Spleen (tissue), 11 donors: Measurements from ENCODE around the gene CTNNA2. TPM values are rescaled to one million over a fixed set of nuclear protein-coding genes. Genes with fewer than 3 reads are reported as not detected.

Experiments used
- DNase-seq: peaks from one replicate; pipeline ENCODE4 v3.0.0-alpha.2; 2020
- H3K27ac ChIP-seq, 8 donors: fragments of 200-600 bp; sonication (generic) in 7 of 8; 1 replicate in 4 of 8; 2 replicates in 4 of 8; pipeline versions ENCODE4 v1.5.0 to v1.8.0; 2016 to 2021; ENCODE audit warnings: inconsistent platforms in 4 of 8, mild to moderate bottlenecking in 4 of 8, moderate library complexity in 1 of 8
- H3K27me3 ChIP-seq, 7 donors: fragments of 200-600 bp; sonication (generic) in 6 of 7; replicated peaks in 1 of 7; 1 replicate in 4 of 7; 2 replicates in 3 of 7; pipeline versions ENCODE4 v1.5.0 to v1.8.0; 2016 to 2021; ENCODE audit warnings: inconsistent platforms in 3 of 7, mild to moderate bottlenecking in 1 of 7
- H3K36me3 ChIP-seq, 6 donors: fragments of 200-600 bp; sonication (generic) in 5 of 6; 1 replicate in 4 of 6; 2 replicates in 2 of 6; pipeline versions ENCODE4 v1.5.0 to v1.8.0; 2016 to 2021; ENCODE audit warnings: inconsistent platforms in 2 of 6
- H3K4me1 ChIP-seq, 6 donors: fragments of 200-600 bp; sonication (generic) in 5 of 6; 1 replicate in 3 of 6; 2 replicates in 3 of 6; pipeline versions ENCODE4 v1.5.0 to v1.8.0; 2016 to 2021; ENCODE audit warnings: inconsistent platforms in 3 of 6
- H3K4me3 ChIP-seq, 8 donors: fragments of 200-600 bp; sonication (generic) in 7 of 8; 1 replicate in 4 of 8; 2 replicates in 4 of 8; pipeline versions ENCODE4 v1.5.0 to v1.8.0; 2016 to 2021; ENCODE audit warnings: inconsistent platforms in 4 of 8, mild to moderate bottlenecking in 4 of 8, moderate library complexity in 2 of 8
- H3K9me3 ChIP-seq, 8 donors: fragments of 200-600 bp; sonication (generic) in 7 of 8; 1 replicate in 4 of 8; 2 replicates in 4 of 8; pipeline versions ENCODE4 v1.5.0 to v1.8.0; 2016 to 2021; ENCODE audit warnings: inconsistent platforms in 4 of 8
- POLR2A ChIP-seq, 3 donors: fragments of 450-650 bp; IDR thresholded peaks; one replicate each; pipeline ENCODE4 v1.5.1; 2017; ENCODE audit warnings: antibody characterized with exemption in 3 of 3, mild to moderate bottlenecking in 1 of 3
- POLR2AphosphoS5 ChIP-seq, 3 donors: sonication (generic); formaldehyde crosslinking; IDR thresholded peaks; one replicate each; pipeline ENCODE4 v1.5.1; 2017; ENCODE audit warnings: antibody characterized with exemption in 3 of 3
- WGBS, 5 donors: extraction: QIAGEN DNeasy Blood & Tissue Kit in 3 of 5; methylation state at CpG; one replicate each; pipeline versions ENCODE4 v1.1.5 to v1.1.7; 2013 to 2018; 5-methylcytosine and 5-hydroxymethylcytosine counted together
- intact Hi-C: fragments of 100-400 bp; cut with DNase I; formaldehyde crosslinking; loops from one replicate; pipeline ENCODE4 v1.15.0; 2023; ENCODE audit warnings: low total_unique reads
- microRNA-seq, 3 donors: library from miRNA; unstranded; fragments of <30 nt; microRNA quantifications; one replicate each; pipeline versions ENCODE4 to v1.1.0, GENCODE V29; 2019 to 2020
- polyA plus RNA-seq, 3 donors: library from polyadenylated mRNA; stranded (reverse); fragments of 200-250 nt; gene quantifications; one replicate each; pipeline ENCODE4 v1.2.1, GENCODE V29; 2013
- small RNA-seq, 4 donors: library from RNA; depleted of rRNA; stranded (forward); fragments of <200 nt; gene quantifications; one replicate each; pipeline ENCODE3, GENCODE V24; 2016
- total RNA-seq, 7 donors: library from RNA; depleted of rRNA in 3 of 7; stranded (reverse); fragments of >200 nt in 3 of 7; fragmentation: NEBNext Ultra II Directional in 4 of 7; extraction: Animal tissue kit (Norgen Biotek cat#: 25700) in 4 of 7; gene quantifications; one replicate each; pipeline versions ENCODE4 v1.1.0 to v1.2.1, GENCODE V29; 2016 to 2021
- TF ChIP-seq, protein P1 (sequence below), 11 experiments: fragments of 200-600 bp in 7 of 11; fragments of 450-650 bp in 4 of 11; sonication (generic) in 4 of 11; IDR thresholded peaks in 8 of 11; conservative IDR thresholded peaks in 3 of 11; 1 replicate in 7 of 11; 2 replicates in 4 of 11; pipeline versions ENCODE4 v1.4.0 to v1.8.0; 2016 to 2021; ENCODE audit warnings: antibody characterized with exemption in 11 of 11, inconsistent platforms in 4 of 11, mild to moderate bottlenecking in 1 of 11
- donor health status: healthy with polysubstance abuse.
- donor health status: DM: no; HTN: no; CAD: no; lungs with moderate emphysema.
- donor health status: DM: no; HTN: no; CAD: no.
- donor health status: Bipolar disorder and iron deficiency.
- donor health status: healthy.
- donor health status: DM: no; HTN: no; CAD: no.
- donor health status: DM: yes; HTN: yes; CAD: no.

CTNNA2 gene
- total and polyA plus RNA-seq, 10 donors = not detected

GRCh38 chr2:80670763-80671162 is 1157.9 kb downstream of the CTNNA2 start:
- Histone ChIP-seq H3K4me3 (no peak overlapping the region), H3K4me1 (no peaks in the 10 kb centered on the region), H3K27me3 (no peaks in the 10 kb centered on the region), H3K27ac (no peak overlapping the region), H3K9me3 (peaks cover 0 to 4% (median 0%) of the 10 kb centered on the region in 8 donors), H3K36me3 (no peaks in the 10 kb centered on the region)
- 55 to 64% (median 60%) methylated on average over 4 of the region's 4 CpGs for WGBS, 5 donors
- TF ChIP-seq POLR2A (IDR thresholded peaks at IDR 0.05) (no peak), POLR2AphosphoS5 (IDR thresholded peaks at IDR 0.05) (no peak)
- TF ChIP-seq, protein P1, sequence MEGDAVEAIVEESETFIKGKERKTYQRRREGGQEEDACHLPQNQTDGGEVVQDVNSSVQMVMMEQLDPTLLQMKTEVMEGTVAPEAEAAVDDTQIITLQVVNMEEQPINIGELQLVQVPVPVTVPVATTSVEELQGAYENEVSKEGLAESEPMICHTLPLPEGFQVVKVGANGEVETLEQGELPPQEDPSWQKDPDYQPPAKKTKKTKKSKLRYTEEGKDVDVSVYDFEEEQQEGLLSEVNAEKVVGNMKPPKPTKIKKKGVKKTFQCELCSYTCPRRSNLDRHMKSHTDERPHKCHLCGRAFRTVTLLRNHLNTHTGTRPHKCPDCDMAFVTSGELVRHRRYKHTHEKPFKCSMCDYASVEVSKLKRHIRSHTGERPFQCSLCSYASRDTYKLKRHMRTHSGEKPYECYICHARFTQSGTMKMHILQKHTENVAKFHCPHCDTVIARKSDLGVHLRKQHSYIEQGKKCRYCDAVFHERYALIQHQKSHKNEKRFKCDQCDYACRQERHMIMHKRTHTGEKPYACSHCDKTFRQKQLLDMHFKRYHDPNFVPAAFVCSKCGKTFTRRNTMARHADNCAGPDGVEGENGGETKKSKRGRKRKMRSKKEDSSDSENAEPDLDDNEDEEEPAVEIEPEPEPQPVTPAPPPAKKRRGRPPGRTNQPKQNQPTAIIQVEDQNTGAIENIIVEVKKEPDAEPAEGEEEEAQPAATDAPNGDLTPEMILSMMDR (IDR thresholded peaks at IDR 0.05 in 8 of 11, conservative IDR thresholded peaks at IDR 0.05 in 3 of 11) = no peak
- intact Hi-C loops = no loop called here
- no peak for DNase-seq

DNA sequence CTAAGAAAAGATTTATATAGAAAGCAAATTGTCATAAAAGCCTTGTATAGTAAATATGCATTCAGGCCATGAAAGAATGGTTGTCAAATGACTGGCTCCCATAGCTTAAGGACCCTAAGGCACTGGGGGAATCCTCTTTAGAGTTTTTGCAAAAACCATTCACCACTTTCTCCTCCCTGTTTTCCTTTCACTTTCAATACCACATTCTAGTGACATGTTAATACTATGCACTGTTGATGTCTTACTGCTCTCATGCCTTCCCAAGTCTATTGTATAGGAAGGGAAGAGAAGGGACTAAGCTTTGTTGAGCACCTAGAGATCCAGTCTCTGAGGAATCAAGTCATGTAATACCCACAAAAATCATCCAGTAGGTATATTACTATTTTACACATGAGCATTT is 1174.7 kb downstream of the CTNNA2 start:
- TF ChIP-seq, protein P1 (IDR thresholded peaks at IDR 0.05 in 8 of 11, conservative IDR thresholded peaks at IDR 0.05 in 3 of 11) = no peak
- no peak for TF ChIP-seq POLR2A (IDR thresholded peaks at IDR 0.05)
- intact Hi-C loops = no loop called here
- Histone ChIP-seq H3K27ac (no peak overlapping the region), H3K36me3 (no peaks in the 10 kb centered on the region), H3K9me3 (peaks cover 0 to 22% (median 6%) of the 10 kb centered on the region in 8 donors), H3K4me1 (no peaks in the 10 kb centered on the region), H3K27me3 (no peaks in the 10 kb centered on the region), H3K4me3 (no peak overlapping the region)
- DNase-seq = no peak

DNA sequence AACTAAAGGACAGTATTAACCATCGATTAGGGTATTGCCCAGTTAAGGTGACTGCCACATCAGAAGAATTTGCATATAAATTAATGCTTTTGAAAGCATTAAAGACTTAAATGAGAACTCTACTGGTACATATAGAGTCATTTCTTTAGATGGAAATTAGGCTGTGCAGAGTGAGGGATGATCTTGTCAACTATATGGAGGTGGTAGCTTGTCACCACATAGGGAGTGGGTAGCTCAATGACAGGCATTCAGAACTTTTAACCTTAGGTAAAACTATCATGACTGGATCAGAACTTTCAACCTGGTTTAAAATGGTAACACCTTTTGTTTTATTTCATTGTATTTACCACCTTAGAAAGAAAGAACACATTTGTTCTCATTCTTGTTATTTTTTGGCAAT is 1176.3 kb downstream of the CTNNA2 start:
- TF ChIP-seq POLR2A (IDR thresholded peaks at IDR 0.05) = no peak
- TF ChIP-seq, protein P1 (IDR thresholded peaks at IDR 0.05 in 8 of 11, conservative IDR thresholded peaks at IDR 0.05 in 3 of 11) = no peak
- TF ChIP-seq POLR2AphosphoS5 (IDR thresholded peaks at IDR 0.05) = no peak
- DNase-seq = no peak
- H3K36me3 ChIP-seq = no peaks in the 10 kb centered on the region
- H3K27me3 ChIP-seq = no peaks in the 10 kb centered on the region
- peaks cover 0 to 31% (median 6%) of the 10 kb centered on the region in 8 donors for H3K9me3 ChIP-seq
- intact Hi-C loops = no loop called here
- no peak overlapping the region for H3K27ac ChIP-seq
- 58 to 85% (median 63%) methylated on average over 1 of the region's 1 CpG for WGBS, 5 donors
- H3K4me3 ChIP-seq = no peak overlapping the region
- H3K4me1 ChIP-seq = no peaks in the 10 kb centered on the region

Small RNA genes within 50 kb of the gene (microRNA-seq; reads per million reads assigned to microRNA genes)
- gene MIR4264 (0 reads per million in 3 donors), gene MIR8080 (0 reads per million in 3 donors)

Small RNA genes within 50 kb of the gene (small RNA-seq; reads per million reads assigned to genes)
- 0 reads per million in 4 donors for gene MIR4264
- gene MIR8080 = 0 reads per million in 4 donors
- 0 reads per million in 4 donors for gene RNU6-561P
